ENCODE data around the gene MYO15A. TPM values are rescaled to one million over a fixed set of nuclear protein-coding genes. Genes with fewer than 3 reads are reported as not detected.

The MYO15A gene
- total and polyA plus RNA-seq, 2 experiments from 2014 or later, result 1.0 to 2.2 TPM

DNA sequence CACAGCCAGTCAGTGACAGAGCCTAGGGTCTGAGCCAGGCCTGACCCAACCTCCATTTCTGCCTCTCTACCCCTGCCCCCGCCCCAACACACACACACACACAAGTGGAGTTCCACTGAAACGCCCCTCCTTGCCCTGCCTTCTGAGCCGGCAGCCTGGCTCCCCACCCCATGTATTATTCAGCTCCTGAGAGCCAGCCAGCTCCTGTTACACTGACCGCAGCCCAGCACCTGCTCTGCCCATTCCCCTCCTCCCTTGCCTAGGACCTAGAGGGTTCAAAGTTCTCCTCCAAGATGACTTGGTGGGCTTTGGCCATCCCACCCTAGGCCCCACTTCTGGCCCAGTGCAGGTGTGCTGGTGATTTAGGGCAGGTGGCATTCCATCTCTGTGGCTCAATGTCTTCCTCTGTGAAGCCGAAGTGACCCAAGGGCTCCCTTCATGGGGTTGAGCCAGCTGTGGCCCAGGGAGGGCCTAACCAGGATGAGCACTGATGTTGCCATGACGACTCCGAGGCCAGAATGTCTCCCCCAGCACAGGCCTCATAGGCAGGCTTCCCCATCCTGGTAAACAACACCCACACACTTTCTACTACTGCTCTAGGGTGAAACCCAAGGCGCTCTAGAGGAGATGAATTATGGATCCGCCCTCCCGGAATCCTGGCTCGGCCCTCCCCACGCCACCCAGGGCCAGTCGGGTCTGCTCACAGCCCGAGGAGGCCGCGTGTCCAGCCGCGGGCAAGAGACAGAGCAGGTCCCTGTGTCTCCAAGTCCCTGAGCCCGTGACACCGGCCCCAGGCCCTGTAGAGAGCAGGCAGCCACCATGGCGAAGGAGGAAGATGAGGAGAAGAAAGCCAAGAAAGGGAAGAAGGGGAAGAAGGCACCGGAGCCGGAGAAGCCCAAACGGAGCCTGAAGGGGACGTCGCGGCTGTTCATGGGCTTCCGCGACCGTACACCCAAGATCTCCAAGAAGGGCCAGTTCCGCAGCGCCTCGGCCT lies 9.7 kb downstream of the MYO15A start:
- Histone ChIP-seq H3K27ac (ENCODE audit: low read depth) (no peak overlapping the region), H3K79me2 (replicated peaks; ENCODE audit: insufficient read depth) (no peaks in the 10 kb centered on the region), H3K4me3 (no peak overlapping the region), H3K9me2 (ENCODE audit: insufficient read depth) (no peaks in the 10 kb centered on the region), H3K4me2 (no peak overlapping the region), H3K36me3 (ENCODE audit: insufficient read depth) (no peaks in the 10 kb centered on the region), H3K27me3 (ENCODE audit: insufficient read depth) (no peaks in the 10 kb centered on the region), H4K20me1 (replicated peaks; ENCODE audit: insufficient read depth) (no peaks in the 10 kb centered on the region), H3F3A (replicated peaks; ENCODE audit: low read depth) (no peaks in the 10 kb centered on the region), H3K4me1 (ENCODE audit: insufficient read depth) (no peaks in the 10 kb centered on the region), H2AFZ (no peak overlapping the region)
- Mint-ChIP-seq H3K36me3 (ENCODE audit: low read depth) (no peaks in the 10 kb centered on the region), H3K4me1 (no peaks in the 10 kb centered on the region; the same call in 2 of the 3 replicates), H3K27me3 (ENCODE audit: insufficient read depth, low read depth, poor library complexity) (peaks cover 4% of the 10 kb centered on the region), H3K4me3 (no peak overlapping the region), H3K9me3 (peaks cover 10% of the 10 kb centered on the region; the same call in 2 of the 3 replicates), H3K27ac (no peak overlapping the region)
- DNase-seq (ENCODE audit: low spot score), result no peak
- no peak for ATAC-seq
- no peak for TF ChIP-seq POLR2AphosphoS5 (IDR thresholded peaks at IDR 0.05; ENCODE audit: low read depth)
- TF ChIP-seq ETS1 (IDR thresholded peaks at IDR 0.05), result no peak
- TF ChIP-seq ZNF331 (CRISPR knock-in tag; IDR thresholded peaks at IDR 0.05; ENCODE audit: low read depth), result no peak
- TF ChIP-seq, protein P1, sequence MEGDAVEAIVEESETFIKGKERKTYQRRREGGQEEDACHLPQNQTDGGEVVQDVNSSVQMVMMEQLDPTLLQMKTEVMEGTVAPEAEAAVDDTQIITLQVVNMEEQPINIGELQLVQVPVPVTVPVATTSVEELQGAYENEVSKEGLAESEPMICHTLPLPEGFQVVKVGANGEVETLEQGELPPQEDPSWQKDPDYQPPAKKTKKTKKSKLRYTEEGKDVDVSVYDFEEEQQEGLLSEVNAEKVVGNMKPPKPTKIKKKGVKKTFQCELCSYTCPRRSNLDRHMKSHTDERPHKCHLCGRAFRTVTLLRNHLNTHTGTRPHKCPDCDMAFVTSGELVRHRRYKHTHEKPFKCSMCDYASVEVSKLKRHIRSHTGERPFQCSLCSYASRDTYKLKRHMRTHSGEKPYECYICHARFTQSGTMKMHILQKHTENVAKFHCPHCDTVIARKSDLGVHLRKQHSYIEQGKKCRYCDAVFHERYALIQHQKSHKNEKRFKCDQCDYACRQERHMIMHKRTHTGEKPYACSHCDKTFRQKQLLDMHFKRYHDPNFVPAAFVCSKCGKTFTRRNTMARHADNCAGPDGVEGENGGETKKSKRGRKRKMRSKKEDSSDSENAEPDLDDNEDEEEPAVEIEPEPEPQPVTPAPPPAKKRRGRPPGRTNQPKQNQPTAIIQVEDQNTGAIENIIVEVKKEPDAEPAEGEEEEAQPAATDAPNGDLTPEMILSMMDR (conservative IDR thresholded peaks at IDR 0.05; ENCODE audit: low read depth in 2 of 2), result no peak
- no peak for TF ChIP-seq REST (IDR thresholded peaks at IDR 0.05; ENCODE audit: unreplicated experiment)
- TF ChIP-seq, protein P2, sequence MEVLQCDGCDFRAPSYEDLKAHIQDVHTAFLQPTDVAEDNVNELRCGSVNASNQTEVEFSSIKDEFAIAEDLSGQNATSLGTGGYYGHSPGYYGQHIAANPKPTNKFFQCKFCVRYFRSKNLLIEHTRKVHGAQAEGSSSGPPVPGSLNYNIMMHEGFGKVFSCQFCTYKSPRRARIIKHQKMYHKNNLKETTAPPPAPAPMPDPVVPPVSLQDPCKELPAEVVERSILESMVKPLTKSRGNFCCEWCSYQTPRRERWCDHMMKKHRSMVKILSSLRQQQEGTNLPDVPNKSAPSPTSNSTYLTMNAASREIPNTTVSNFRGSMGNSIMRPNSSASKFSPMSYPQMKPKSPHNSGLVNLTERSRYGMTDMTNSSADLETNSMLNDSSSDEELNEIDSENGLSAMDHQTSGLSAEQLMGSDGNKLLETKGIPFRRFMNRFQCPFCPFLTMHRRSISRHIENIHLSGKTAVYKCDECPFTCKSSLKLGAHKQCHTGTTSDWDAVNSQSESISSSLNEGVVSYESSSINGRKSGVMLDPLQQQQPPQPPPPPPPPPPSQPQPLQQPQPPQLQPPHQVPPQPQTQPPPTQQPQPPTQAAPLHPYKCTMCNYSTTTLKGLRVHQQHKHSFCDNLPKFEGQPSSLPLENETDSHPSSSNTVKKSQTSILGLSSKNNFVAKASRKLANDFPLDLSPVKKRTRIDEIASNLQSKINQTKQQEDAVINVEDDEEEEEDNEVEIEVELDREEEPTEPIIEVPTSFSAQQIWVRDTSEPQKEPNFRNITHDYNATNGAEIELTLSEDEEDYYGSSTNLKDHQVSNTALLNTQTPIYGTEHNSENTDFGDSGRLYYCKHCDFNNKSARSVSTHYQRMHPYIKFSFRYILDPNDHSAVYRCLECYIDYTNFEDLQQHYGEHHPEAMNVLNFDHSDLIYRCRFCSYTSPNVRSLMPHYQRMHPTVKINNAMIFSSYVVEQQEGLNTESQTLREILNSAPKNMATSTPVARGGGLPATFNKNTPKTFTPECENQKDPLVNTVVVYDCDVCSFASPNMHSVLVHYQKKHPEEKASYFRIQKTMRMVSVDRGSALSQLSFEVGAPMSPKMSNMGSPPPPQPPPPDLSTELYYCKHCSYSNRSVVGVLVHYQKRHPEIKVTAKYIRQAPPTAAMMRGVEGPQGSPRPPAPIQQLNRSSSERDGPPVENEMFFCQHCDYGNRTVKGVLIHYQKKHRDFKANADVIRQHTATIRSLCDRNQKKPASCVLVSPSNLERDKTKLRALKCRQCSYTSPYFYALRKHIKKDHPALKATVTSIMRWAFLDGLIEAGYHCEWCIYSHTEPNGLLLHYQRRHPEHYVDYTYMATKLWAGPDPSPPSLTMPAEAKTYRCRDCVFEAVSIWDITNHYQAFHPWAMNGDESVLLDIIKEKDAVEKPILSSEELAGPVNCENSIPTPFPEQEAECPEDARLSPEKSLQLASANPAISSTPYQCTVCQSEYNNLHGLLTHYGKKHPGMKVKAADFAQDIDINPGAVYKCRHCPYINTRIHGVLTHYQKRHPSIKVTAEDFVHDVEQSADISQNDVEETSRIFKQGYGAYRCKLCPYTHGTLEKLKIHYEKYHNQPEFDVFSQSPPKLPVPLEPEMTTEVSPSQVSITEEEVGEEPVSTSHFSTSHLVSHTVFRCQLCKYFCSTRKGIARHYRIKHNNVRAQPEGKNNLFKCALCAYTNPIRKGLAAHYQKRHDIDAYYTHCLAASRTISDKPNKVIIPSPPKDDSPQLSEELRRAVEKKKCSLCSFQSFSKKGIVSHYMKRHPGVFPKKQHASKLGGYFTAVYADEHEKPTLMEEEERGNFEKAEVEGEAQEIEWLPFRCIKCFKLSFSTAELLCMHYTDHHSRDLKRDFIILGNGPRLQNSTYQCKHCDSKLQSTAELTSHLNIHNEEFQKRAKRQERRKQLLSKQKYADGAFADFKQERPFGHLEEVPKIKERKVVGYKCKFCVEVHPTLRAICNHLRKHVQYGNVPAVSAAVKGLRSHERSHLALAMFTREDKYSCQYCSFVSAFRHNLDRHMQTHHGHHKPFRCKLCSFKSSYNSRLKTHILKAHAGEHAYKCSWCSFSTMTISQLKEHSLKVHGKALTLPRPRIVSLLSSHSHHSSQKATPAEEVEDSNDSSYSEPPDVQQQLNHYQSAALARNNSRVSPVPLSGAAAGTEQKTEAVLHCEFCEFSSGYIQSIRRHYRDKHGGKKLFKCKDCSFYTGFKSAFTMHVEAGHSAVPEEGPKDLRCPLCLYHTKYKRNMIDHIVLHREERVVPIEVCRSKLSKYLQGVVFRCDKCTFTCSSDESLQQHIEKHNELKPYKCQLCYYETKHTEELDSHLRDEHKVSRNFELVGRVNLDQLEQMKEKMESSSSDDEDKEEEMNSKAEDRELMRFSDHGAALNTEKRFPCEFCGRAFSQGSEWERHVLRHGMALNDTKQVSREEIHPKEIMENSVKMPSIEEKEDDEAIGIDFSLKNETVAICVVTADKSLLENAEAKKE (CRISPR knock-in tag; IDR thresholded peaks at IDR 0.05), result no peak
- no peak for TF ChIP-seq ZNF114 (CRISPR knock-in tag; IDR thresholded peaks at IDR 0.05)
- no peak for TF ChIP-seq JUNB (IDR thresholded peaks at IDR 0.05; ENCODE audit: unreplicated experiment)
- TF ChIP-seq STAT1 (IDR thresholded peaks at IDR 0.05; ENCODE audit: unreplicated experiment), result no peak
- no peak for TF ChIP-seq NANOG (IDR thresholded peaks at IDR 0.05; ENCODE audit: borderline replicate concordance)
- no peak for TF ChIP-seq CREB1 (CRISPR knock-in tag; IDR thresholded peaks at IDR 0.05; ENCODE audit: low read depth)
- TF ChIP-seq EZH2 (IDR thresholded peaks at IDR 0.05; ENCODE audit: low read depth, unreplicated experiment), result no peak
- TF ChIP-seq EZH2phosphoT487 (IDR thresholded peaks at IDR 0.05; ENCODE audit: unreplicated experiment), result no peak

Data from GM23338 (cell line).